Measurements from ENCODE around the gene TCERG1L. TPM values are rescaled to one million over a fixed set of nuclear protein-coding genes. Genes with fewer than 3 reads are reported as not detected.

TCERG1L gene
- total RNA-seq, 2 experiments from 2014 or later = not detected

- Mint-ChIP-seq H3K4me3 (no peak overlapping the region), H3K27me3 (no peaks in the 10 kb centered on the region), H3K27ac (no peak overlapping the region), H3K4me1 (ENCODE audit: low read depth) (no peaks in the 10 kb centered on the region), H3K9me3 (no peaks in the 10 kb centered on the region), H3K36me3 (ENCODE audit: low read depth) (no peaks in the 10 kb centered on the region)
- ChIA-PET POLR2A (no interaction called here), CTCF (no interaction called here)
- intact Hi-C loops (cut with micrococcal nuclease) = no loop called here
- ATAC-seq = no peak
- no peak for TF ChIP-seq CTCF (IDR thresholded peaks at IDR 0.05)
- no peak for DNase-seq
These were observed 175.8 kb downstream of the TCERG1L start for GRCh38 chr10:131135716-131136115.

- no peak for DNase-seq
These were observed 176.9 kb downstream of the TCERG1L start for GRCh38 chr10:131134651-131135050.

GRCh38 chr10:131134001-131134576 lies 177.4 kb downstream of the TCERG1L start:
- TF ChIP-seq CTCF (IDR thresholded peaks at IDR 0.05) = no peak
- Mint-ChIP-seq H3K27me3 (no peaks in the 10 kb centered on the region), H3K36me3 (ENCODE audit: low read depth) (no peaks in the 10 kb centered on the region), H3K27ac (no peak overlapping the region), H3K4me3 (no peak overlapping the region), H3K9me3 (no peaks in the 10 kb centered on the region), H3K4me1 (ENCODE audit: low read depth) (no peaks in the 10 kb centered on the region)
- DNase-seq (no peak), ATAC-seq (no peak)
- intact Hi-C loops (cut with micrococcal nuclease) = no loop called here
- ChIA-PET CTCF (no interaction called here), POLR2A (no interaction called here)

More at GRCh38 chr10:131134651-131135050, 176.9 kb downstream of the TCERG1L start:
- Mint-ChIP-seq H3K4me1 (ENCODE audit: low read depth) (no peaks in the 10 kb centered on the region), H3K9me3 (no peaks in the 10 kb centered on the region), H3K27ac (no peak overlapping the region), H3K36me3 (ENCODE audit: low read depth) (no peaks in the 10 kb centered on the region), H3K4me3 (no peak overlapping the region), H3K27me3 (no peaks in the 10 kb centered on the region)
- ChIA-PET POLR2A (no interaction called here), CTCF (no interaction called here)
- ATAC-seq = no peak
- no peak for TF ChIP-seq CTCF (IDR thresholded peaks at IDR 0.05)
- intact Hi-C loops (cut with micrococcal nuclease) = no loop called here

- Mint-ChIP-seq H3K9me3 (no peaks in the 10 kb centered on the region), H3K27ac (no peak overlapping the region), H3K4me1 (ENCODE audit: low read depth) (peaks cover under 1% of the 10 kb centered on the region), H3K4me3 (no peak overlapping the region), H3K27me3 (no peaks in the 10 kb centered on the region), H3K36me3 (ENCODE audit: low read depth) (no peaks in the 10 kb centered on the region)
- DNase-seq = no peak
- intact Hi-C loops (cut with micrococcal nuclease) = no loop called here
- no peak for ATAC-seq
- TF ChIP-seq CTCF (IDR thresholded peaks at IDR 0.05) = no peak
- ChIA-PET CTCF (no interaction called here), POLR2A (no interaction called here)
These were observed 178.8 kb downstream of the TCERG1L start for GRCh38 chr10:131132681-131133080.

- H3K4me3 Mint-ChIP-seq = no peak overlapping the region
- no peaks in the 10 kb centered on the region for H3K9me3 Mint-ChIP-seq
- DNase-seq (no peak), ATAC-seq (no peak)
- POLR2A ChIA-PET = no interaction called here
- no peak overlapping the region for H3K27ac Mint-ChIP-seq
- H3K4me1 Mint-ChIP-seq (ENCODE audit: low read depth) = peaks cover 4% of the 10 kb centered on the region
- no peak for TF ChIP-seq CTCF (IDR thresholded peaks at IDR 0.05)
- H3K27me3 Mint-ChIP-seq = no peaks in the 10 kb centered on the region
- no peaks in the 10 kb centered on the region for H3K36me3 Mint-ChIP-seq (ENCODE audit: low read depth)
- CTCF ChIA-PET = no interaction called here
- intact Hi-C loops (cut with micrococcal nuclease) = no loop called here
These were observed 179.6 kb downstream of the TCERG1L start for GRCh38 chr10:131131726-131132591.
